ENCODE data around the gene ZNF385C.

DNA sequence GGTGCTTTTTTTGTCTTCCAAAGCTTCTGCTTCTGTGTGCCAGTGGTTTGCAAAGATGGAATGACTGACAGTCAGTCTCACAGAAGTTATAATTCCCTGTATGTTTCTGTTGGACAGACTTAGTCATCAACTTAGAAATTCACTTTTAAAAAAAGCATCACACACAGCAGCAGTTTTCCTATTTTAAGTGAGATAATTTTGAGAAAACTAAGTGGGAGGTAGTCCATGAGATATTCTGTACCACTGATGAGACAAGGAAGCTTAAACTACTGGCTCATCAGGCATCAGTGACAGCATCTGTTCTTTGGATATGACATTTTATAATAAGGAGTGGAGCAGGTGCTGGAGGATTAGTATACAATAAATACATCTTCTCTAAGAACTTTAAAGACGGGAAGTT is 111.6 kb downstream of the ZNF385C start:
- TF ChIP-seq, protein P1, sequence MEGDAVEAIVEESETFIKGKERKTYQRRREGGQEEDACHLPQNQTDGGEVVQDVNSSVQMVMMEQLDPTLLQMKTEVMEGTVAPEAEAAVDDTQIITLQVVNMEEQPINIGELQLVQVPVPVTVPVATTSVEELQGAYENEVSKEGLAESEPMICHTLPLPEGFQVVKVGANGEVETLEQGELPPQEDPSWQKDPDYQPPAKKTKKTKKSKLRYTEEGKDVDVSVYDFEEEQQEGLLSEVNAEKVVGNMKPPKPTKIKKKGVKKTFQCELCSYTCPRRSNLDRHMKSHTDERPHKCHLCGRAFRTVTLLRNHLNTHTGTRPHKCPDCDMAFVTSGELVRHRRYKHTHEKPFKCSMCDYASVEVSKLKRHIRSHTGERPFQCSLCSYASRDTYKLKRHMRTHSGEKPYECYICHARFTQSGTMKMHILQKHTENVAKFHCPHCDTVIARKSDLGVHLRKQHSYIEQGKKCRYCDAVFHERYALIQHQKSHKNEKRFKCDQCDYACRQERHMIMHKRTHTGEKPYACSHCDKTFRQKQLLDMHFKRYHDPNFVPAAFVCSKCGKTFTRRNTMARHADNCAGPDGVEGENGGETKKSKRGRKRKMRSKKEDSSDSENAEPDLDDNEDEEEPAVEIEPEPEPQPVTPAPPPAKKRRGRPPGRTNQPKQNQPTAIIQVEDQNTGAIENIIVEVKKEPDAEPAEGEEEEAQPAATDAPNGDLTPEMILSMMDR (IDR thresholded peaks at IDR 0.05; ENCODE audit: borderline replicate concordance, extremely low read depth, low read length, poor library complexity, severe bottlenecking) = no peak
- TF ChIP-seq EZH2 (IDR thresholded peaks at IDR 0.05; ENCODE audit: borderline replicate concordance, low read depth, low read length, severe bottlenecking) = no peak
